Ovary (tissue), 9 donors: Measurements from ENCODE around the gene ACSS2. TPM values are rescaled to one million over a fixed set of nuclear protein-coding genes. Genes with fewer than 3 reads are reported as not detected.
A peak's percentile ranks its signal among the peaks of the same experiment; 100 is the strongest.
"Not testable (repeated sequence)": the region's sequence is repeated elsewhere in the genome, so short reads cannot be mapped to it uniquely, and the experiment has no call there.

Experiments used
- DNase-seq, 5 donors: peaks; one replicate each; pipeline ENCODE4 v3.0.0-alpha.2; 2019 to 2020
- H3K27ac ChIP-seq, 2 donors: fragments of 200-600 bp; one replicate each; pipeline versions ENCODE4 v1.5.1 to v1.8.0; 2019 to 2022
- H3K27me3 ChIP-seq: fragments of 200-600 bp; one replicate; pipeline ENCODE4 v1.8.0; 2022
- H3K36me3 ChIP-seq: fragments of 200-600 bp; sonication (generic); one replicate; pipeline ENCODE4 v1.5.1; 2019
- H3K4me1 ChIP-seq: one replicate; pipeline ENCODE4 v1.8.1; 2013; ENCODE audit warnings: mild to moderate bottlenecking, moderate library complexity; ENCODE audit not compliant: insufficient read depth
- H3K4me3 ChIP-seq: fragments of 200-600 bp; sonication (generic); one replicate; pipeline ENCODE4 v1.5.1; 2017
- H3K9me3 ChIP-seq, 2 donors: fragments of 200-600 bp in 1 of 2; sonication (generic) in 1 of 2; one replicate each; pipeline versions ENCODE4 v1.5.1 to v1.8.1; 2013 to 2019; ENCODE audit warnings: mild to moderate bottlenecking in 1 of 2, moderate library complexity in 1 of 2
- CTCF ChIP-seq, 3 donors: fragments of 450-650 bp in 2 of 3; fragments of 200-600 bp in 1 of 3; IDR thresholded peaks; one replicate each; pipeline versions ENCODE4 v1.5.1 to v1.8.0; 2016 to 2022; ENCODE audit warnings: antibody characterized with exemption in 3 of 3, mild to moderate bottlenecking in 1 of 3
- EP300 ChIP-seq: sonication (generic); formaldehyde crosslinking; IDR thresholded peaks from one replicate; pipeline ENCODE4 v1.6.1; 2017; ENCODE audit warnings: antibody characterized with exemption
- POLR2A ChIP-seq: fragments of 450-650 bp; IDR thresholded peaks from one replicate; pipeline ENCODE4 v1.6.1; 2017; ENCODE audit warnings: antibody characterized with exemption, mild to moderate bottlenecking, moderate library complexity
- WGBS, 3 donors: extraction: QIAGEN DNeasy Blood & Tissue Kit in 1 of 3; methylation state at CpG; one replicate each; pipeline versions ENCODE4 v1.1.5 to v1.1.7; 2013 to 2017; 5-methylcytosine and 5-hydroxymethylcytosine counted together
- intact Hi-C, 4 donors: fragments of 100-400 bp; cut with DNase I; formaldehyde crosslinking; loops; one replicate each; pipeline versions ENCODE4 v1.11.0 to v1.15.1; 2022 to 2023
- polyA plus RNA-seq, 2 donors: library from polyadenylated mRNA; stranded (reverse); fragments of 200-250 nt in 1 of 2; fragments of 350-450 nt in 1 of 2; fragmentation: Illumina TruSeq in 1 of 2; extraction: RNeasy Lipid Tissue Mini Kit (QIAGEN cat#74804) in 1 of 2; gene quantifications; one replicate each; pipeline ENCODE4 v1.2.3, GENCODE V29; 2013 to 2014
- total RNA-seq, 7 donors: library from RNA; depleted of rRNA in 2 of 7; stranded (reverse); fragments of >200 nt in 2 of 7; fragmentation: NEBNext Ultra II Directional in 3 of 7; extraction: Animal tissue kit (Norgen Biotek cat#: 25700) in 3 of 7; gene quantifications; one replicate each; pipeline versions ENCODE4 v1.1.0 to v1.2.4, GENCODE V29; 2016 to 2023
- donor health status: DM: no; HTN: no; CAD: no; lungs with moderate emphysema.
- donor health status: DM: no; HTN: no; CAD: no.
- donor health status: Bipolar disorder and iron deficiency.
- donor health status: DM: yes; HTN: yes; CAD: no.
- donor health status: DM: no; HTN: no; CAD: no.
- donor health status: DM: yes; HTN: yes; CAD: no.

Gene ACSS2
- total and polyA plus RNA-seq, 9 donors, result 25.3 to 59.7 (median 39.1) TPM

- Histone ChIP-seq H3K4me1 (peaks cover 9% of the 10 kb centered on the region), H3K36me3 (no peaks in the 10 kb centered on the region), H3K27ac (peak overlapping the region in 1 of 2 donors; percentile 67), H3K4me3 (peak overlapping the region; percentile 84), H3K27me3 (no peaks in the 10 kb centered on the region), H3K9me3 (no peaks in the 10 kb centered on the region)
- 10 to 13% (median 13%) methylated on average over 20 of the region's 20 CpGs for WGBS, 3 donors
- TF ChIP-seq EP300, result no peak
- TF ChIP-seq POLR2A, result no peak
- TF ChIP-seq CTCF (IDR thresholded peaks at IDR 0.05), result no peak
- DNase-seq, result peak in 1 of 5 donors; percentile 98
- intact Hi-C loops, result loop anchor here in 1 of 4 donors (2.0 kb wide), 2 partner anchors 79 to 217 kb away; partner anchors contain the start of genes GSS, MYH7B and TRPC4AP
These were observed 588 bp upstream of the ACSS2 start for GRCh38 chr20:34875642-34876405.

GRCh38 chr20:34880215-34880850, 3.9 kb downstream of the ACSS2 start:
- Histone ChIP-seq H3K27me3 (no peaks in the 10 kb centered on the region), H3K27ac (no peak overlapping the region), H3K4me3 (no peak overlapping the region), H3K4me1 (peaks cover 4% of the 10 kb centered on the region), H3K9me3 (no peaks in the 10 kb centered on the region), H3K36me3 (no peaks in the 10 kb centered on the region)
- DNase-seq, result no peak
- intact Hi-C loops, result no loop called here
- no peak for TF ChIP-seq POLR2A
- no peak for TF ChIP-seq CTCF (IDR thresholded peaks at IDR 0.05)
- no peak for TF ChIP-seq EP300
- 90 to 94% (median 94%) methylated on average over 6 of the region's 6 CpGs for WGBS, 3 donors

DNA sequence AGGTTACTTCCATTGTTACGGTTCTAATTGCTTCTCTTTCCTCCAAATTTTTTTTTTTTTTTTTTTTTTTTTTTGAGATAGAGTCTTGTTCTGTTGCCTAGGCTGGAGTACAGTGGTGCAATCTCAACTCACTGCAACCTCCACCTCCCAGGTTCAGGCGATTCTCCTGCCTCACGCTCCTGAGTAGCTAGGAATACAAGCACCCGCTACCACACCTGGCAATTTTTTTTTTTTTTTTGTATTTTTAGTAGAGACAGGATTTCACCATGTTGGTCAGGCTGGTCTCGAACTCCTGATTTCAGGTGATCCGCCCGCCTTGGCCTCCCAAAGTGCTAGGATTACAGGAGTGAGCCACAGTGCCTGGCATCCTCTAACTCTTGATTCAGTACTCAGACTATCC, 4.6 kb downstream of the ACSS2 start:
- DNase-seq, intact Hi-C loops, H3K4me3 ChIP-seq, H3K9me3 ChIP-seq, H3K27ac ChIP-seq, H3K27me3 ChIP-seq, H3K4me1 ChIP-seq, H3K36me3 ChIP-seq: not testable (repeated sequence)
- 82 to 83% (median 83%) methylated on average over 7 of the region's 7 CpGs for WGBS, 3 donors

- no peaks in the 10 kb centered on the region for H3K27me3 ChIP-seq
- no peaks in the 10 kb centered on the region for H3K36me3 ChIP-seq
- no peak overlapping the region for H3K4me3 ChIP-seq
- intact Hi-C loops, result no loop called here
- 46 to 47% (median 47%) methylated on average over 2 of the region's 2 CpGs for WGBS, 3 donors
- TF ChIP-seq EP300, result no peak
- TF ChIP-seq POLR2A, result no peak
- TF ChIP-seq CTCF (IDR thresholded peaks at IDR 0.05), result no peak
- no peaks in the 10 kb centered on the region for H3K9me3 ChIP-seq
- no peak for DNase-seq
- H3K27ac ChIP-seq, result no peak overlapping the region
- peaks cover 4% of the 10 kb centered on the region for H3K4me1 ChIP-seq
These were observed 5.3 kb downstream of the ACSS2 start for GRCh38 chr20:34881689-34882088.

- Histone ChIP-seq H3K4me1 (no peaks in the 10 kb centered on the region), H3K4me3 (no peak overlapping the region), H3K27me3 (no peaks in the 10 kb centered on the region), H3K36me3 (no peaks in the 10 kb centered on the region), H3K27ac (no peak overlapping the region), H3K9me3 (no peaks in the 10 kb centered on the region)
- intact Hi-C loops, result no loop called here
- TF ChIP-seq CTCF (IDR thresholded peaks at IDR 0.05) (no peak), EP300 (no peak), POLR2A (no peak)
- no peak for DNase-seq
These were observed 6.8 kb downstream of the ACSS2 start for GRCh38 chr20:34883087-34883688.
